Stimulated activated CD4-positive, alpha-beta T cell treated with anti-CD3 and anti-CD28 coated beads, Interleukin-2, amount 100 ng/mL, for 48 hours (primary cell): ENCODE data around the gene TRIM54.
"Not testable (repeated sequence)": the region's sequence is repeated elsewhere in the genome, so short reads cannot be mapped to it uniquely, and the experiment has no call there.

Experiments used
- DNase-seq, 2 donors: peaks; one replicate each; pipeline ENCODE4 v3.0.0-alpha.2; 2020

Gene TRIM54

GRCh38 chr2:27261241-27261925 is 20.8 kb upstream of the TRIM54 start:
- no peak for DNase-seq

DNA sequence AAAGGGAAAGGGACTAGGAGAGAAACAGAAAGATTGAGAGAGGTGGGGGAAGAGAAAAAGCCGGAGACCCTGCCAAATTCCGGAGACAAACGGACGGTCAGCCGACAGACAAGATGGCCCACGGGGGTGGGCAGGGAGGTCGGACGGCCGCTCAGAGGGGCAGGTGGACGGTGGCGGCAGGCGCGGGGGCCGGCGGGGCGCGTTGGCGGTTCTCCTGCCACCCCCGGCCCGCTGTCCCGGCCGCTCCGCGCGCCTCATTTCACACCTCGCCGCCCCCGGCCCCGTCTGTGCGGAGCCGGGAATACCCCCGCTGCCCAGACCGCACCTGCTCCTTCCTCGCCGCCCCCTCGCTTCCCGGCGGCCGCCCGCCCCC is 20.3 kb upstream of the TRIM54 start:
- no peak for DNase-seq

DNA sequence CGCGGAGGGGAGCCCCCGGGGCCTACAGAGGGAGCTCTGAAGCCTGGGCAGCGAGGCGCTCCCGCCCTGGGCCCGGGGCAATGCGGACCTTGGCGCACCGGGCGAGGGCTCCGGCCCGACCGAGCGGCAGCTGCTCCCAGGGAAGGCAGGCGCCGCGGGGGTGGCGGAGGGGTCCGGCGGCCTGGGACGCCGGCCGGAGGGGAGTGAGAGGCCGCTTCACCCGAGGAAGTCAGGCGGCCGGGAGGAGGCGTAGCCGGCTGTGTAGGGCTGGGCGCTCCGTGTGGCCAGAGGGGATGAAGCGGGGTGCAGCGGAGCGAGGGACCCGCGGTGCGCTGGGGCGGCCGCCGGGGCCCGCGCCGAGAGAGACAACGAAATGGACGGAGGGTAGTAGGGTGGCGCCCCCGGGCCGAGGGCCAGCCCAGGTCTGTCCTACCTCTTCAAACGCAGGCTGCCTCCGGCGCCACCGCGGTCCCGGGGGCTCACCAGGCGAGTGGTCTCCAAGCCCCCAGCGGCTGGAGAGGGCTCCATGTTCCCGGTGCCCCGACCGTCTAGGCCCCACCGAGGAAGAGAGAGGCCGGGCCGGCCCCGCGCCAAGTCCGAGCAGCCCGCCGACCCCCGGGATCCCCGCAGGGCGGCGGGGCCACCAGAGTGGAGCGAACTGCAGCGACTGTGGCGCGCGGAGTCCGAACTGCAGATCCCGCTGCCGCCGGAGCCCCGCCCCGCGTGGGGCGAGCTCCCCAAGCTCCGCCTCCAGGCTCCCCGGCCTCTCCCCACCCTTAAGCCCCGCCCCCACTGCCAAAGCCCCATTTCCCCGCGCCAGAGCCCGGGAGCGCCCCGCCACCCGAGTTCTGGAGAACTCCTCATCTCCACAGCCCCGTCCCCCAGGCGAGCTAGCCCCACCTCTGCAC is 19.6 kb upstream of the TRIM54 start, which contains the start of gene SLC30A3:
SLC30A3 (minus strand) TSS at position 669 of the 908 bp plus-strand sequence; CDS start at position 528, 141 bp downstream.
- DNase-seq = peak; percentile 69 to 71

DNA sequence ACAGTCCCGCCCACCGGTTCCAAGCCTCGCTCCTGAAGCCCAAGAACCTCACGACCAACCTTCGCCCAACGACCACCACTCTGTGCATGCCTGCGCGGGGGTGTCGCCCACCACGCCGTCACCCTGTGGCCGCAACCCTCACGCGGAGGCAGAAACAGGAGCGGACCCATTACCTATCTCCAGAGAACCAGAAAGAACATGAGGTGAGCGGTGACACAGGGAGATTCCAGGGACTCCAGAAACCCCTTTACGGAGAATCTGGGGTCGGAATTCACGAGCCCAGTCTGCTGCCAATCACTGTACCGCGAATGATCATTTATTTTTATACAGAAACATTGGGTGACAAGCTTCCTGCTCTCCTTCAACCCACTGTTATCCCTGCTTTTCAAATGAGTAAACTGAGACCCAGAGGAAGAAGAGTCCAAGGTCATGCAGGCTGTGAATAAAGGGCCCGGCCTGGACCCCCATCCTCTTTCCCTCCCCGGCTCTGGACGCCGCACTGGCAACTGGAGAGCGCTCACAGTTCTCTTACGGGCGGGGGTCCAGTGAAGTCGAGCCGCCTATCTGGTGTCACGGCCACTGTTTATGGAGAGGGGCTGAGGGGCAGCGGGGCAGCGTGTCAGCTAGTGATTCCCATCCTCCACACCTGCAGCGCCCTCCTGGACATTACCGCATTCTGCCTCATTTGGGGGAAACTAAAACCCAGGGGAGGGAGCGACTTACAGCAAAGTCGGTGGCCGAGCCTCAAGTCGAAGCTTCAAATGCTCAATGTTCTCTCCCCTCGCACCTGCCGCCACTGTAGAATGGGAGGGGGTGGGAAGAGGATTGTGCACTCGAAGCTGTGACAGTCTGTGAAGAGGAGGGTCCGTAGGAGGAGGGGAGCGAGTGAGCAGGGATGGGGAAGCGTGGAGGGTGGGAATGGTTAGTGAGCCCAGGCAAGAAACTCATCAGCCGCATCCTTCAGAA is 18.7 kb upstream of the TRIM54 start:
- no peak for DNase-seq

- DNase-seq = no peak
These were observed 17.9 kb upstream of the TRIM54 start for GRCh38 chr2:27264253-27264752.

GRCh38 chr2:27264753-27265535 is 17.3 kb upstream of the TRIM54 start:
- peak; percentile 49 to 65 for DNase-seq

DNA sequence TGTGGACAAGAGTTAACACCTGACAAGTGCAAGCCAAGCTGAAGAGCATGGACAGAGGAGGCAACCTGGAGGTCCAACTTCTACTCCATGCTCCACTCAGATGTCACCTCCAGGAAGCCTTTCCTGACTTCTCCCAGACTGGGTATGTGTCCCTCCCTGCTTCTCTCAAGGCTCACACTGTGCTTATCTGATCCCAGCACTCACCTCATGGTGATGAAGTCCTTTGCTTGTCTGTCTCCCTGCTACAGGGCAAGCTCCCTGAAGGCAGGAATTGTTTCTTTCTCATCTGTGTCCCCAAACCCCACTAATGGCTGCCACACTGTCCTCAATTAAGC is 16.7 kb upstream of the TRIM54 start:
- DNase-seq = no peak

- not testable (repeated sequence) for DNase-seq
These were observed 13.9 kb upstream of the TRIM54 start for GRCh38 chr2:27268296-27268695.

DNA sequence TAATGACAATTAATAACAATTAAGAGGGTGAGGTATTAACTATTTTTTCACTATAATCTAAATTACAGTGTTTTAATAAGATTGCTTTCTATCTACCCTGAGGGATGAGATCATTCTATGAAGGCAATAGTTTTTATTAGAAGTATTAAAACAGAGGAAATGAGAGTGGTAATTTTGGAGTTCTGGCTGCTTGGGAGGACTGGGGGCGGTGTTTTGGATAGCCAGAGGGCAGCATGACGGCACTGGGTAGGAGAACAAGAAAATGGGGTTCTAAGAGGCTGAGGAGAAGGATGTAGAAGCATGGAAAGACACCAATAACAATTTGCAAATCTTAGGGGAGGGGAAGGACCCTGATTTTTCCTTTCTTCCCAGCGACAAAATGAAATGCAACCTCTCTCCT is 12.1 kb upstream of the TRIM54 start:
- DNase-seq = no peak

- DNase-seq = no peak
These were observed 11.6 kb upstream of the TRIM54 start for GRCh38 chr2:27270670-27271069.

- DNase-seq = no peak
These were observed 10.4 kb upstream of the TRIM54 start for GRCh38 chr2:27271631-27272340.

- DNase-seq = not testable (repeated sequence)
These were observed 9.4 kb upstream of the TRIM54 start for GRCh38 chr2:27272537-27273522.

- no peak for DNase-seq
These were observed 6.7 kb upstream of the TRIM54 start, which contains the start of gene DNAJC5G for GRCh38 chr2:27275211-27276150. TSS of gene DNAJC5G (plus strand) at chr2:27275433. CDS start at chr2:27276729, 1,296 bp downstream.

- no peak for DNase-seq
These were observed 4.2 kb upstream of the TRIM54 start for GRCh38 chr2:27278010-27278409.

DNA sequence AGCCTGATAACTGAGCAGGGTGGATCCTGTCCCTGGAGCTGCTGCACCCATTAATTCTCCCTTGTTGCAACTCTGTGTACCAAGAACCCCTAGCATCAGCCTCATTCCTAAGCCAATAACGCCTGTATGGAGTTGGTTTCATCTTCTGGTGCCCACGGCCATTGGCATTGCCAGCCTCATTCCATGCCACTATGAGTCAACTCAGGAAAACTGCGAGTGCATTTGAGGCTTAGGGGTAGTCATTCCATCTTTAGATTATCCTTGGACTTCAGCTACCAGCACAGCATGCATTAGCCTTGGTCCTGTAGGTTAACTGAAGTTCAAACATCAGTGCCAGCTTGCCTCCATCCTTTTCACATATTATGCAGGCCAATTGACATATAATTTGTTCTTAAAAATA is 1.4 kb upstream of the TRIM54 start:
- no peak for DNase-seq

DNA sequence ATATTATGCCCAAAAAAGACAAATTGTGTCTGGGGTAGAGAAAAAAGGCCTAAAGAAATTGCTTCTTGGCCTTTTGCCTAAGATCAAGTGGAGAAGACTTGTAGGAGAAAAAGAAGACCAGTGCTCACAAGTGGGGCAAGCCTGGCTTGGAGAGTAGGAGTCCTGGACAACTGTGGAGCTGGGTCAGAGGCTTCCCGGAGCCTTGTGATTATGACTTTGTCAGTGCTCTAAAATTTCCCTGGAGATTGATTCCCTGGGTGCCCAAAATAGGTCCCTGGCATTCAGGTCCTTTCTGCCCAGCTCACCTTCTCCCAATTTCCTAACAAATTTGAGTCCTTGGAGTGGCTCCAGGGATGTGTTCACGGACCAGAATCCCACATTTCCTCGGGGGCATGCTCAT is 787 bp upstream of the TRIM54 start:
- no peak for DNase-seq

GRCh38 chr2:27282892-27283291 is 663 bp downstream of the TRIM54 start:
- no peak for DNase-seq

GRCh38 chr2:27284996-27285395 is 2.8 kb downstream of the TRIM54 start:
- DNase-seq = no peak

GRCh38 chr2:27285481-27285880 is 3.3 kb downstream of the TRIM54 start:
- DNase-seq = no peak
